ENCODE measurements around the gene NR6A1. TPM values are rescaled to one million over a fixed set of nuclear protein-coding genes. Genes with fewer than 3 reads are reported as not detected.

The NR6A1 gene
- total RNA-seq, 1 experiment from 2014 or later: 0.91 TPM

DNA sequence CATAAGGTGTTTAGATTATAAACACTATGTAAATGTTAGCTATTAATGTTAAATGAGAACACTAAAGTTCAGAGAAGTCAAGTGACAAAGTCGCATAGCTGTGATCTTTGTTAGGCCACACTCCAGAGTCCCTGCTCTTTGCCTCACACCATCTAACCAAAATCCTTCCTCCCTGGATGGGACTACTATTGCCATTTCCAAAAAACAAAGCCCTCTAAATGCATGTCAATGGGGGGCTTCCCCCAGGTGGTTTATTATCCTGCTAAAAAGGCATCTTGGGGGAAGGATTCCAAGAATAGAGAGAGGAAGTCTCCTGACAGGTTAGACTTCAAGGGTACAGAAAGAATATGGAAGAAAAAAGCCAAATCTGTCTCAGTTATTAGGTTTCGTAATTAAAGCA is 10.4 kb downstream of the NR6A1 start:
- no peak for TF ChIP-seq CTCF (IDR thresholded peaks at IDR 0.05; ENCODE audit: unreplicated experiment)
- Mint-ChIP-seq H3K4me1 (ENCODE audit: insufficient read depth, unreplicated experiment) (peaks cover 13% of the 10 kb centered on the region), H3K27me3 (ENCODE audit: insufficient read depth, unreplicated experiment) (no peaks in the 10 kb centered on the region), H3K9me3 (ENCODE audit: unreplicated experiment) (no peaks in the 10 kb centered on the region), H3K36me3 (ENCODE audit: insufficient read depth, unreplicated experiment) (no peaks in the 10 kb centered on the region), H3K4me3 (ENCODE audit: unreplicated experiment) (no peak overlapping the region), H3K27ac (ENCODE audit: low read depth, unreplicated experiment) (no peak overlapping the region)
- ChIA-PET POLR2A (interaction anchor here (1.9 kb wide), 1 partner anchor 10 kb away, joined by 8 read pairs; no protein-coding TSS in a partner anchor), CTCF (interaction anchor here (1.1 to 1.5 kb wide), 2 partner anchors 48 to 144 kb away, joined by 3 read pairs; no protein-coding TSS in a partner anchor)
- DNase-seq (ENCODE audit: unreplicated experiment): no peak
- no TSS peak for BruUV-seq (replicated peaks)
- intact Hi-C loops (cut with micrococcal nuclease): no loop called here

GRCh38 chr9:124759327-124759726 is 11.8 kb downstream of the NR6A1 start:
- Mint-ChIP-seq H3K27ac (ENCODE audit: low read depth, unreplicated experiment) (no peak overlapping the region), H3K36me3 (ENCODE audit: insufficient read depth, unreplicated experiment) (no peaks in the 10 kb centered on the region), H3K4me3 (ENCODE audit: unreplicated experiment) (no peak overlapping the region), H3K4me1 (ENCODE audit: insufficient read depth, unreplicated experiment) (peaks cover 22% of the 10 kb centered on the region), H3K9me3 (ENCODE audit: unreplicated experiment) (no peaks in the 10 kb centered on the region), H3K27me3 (ENCODE audit: insufficient read depth, unreplicated experiment) (no peaks in the 10 kb centered on the region)
- ChIA-PET CTCF (interaction anchor here (1.2 to 2.9 kb wide), 3 partner anchors 48 to 142 kb away, joined by 3 to 11 read pairs (median 10); partner anchors contain the start of gene WDR38), POLR2A (interaction anchor here (1.0 kb wide), 1 partner anchor 11 kb away, joined by 11 read pairs; no protein-coding TSS in a partner anchor)
- TF ChIP-seq CTCF (IDR thresholded peaks at IDR 0.05; ENCODE audit: unreplicated experiment): no peak
- no TSS peak for BruUV-seq (replicated peaks)
- intact Hi-C loops (cut with micrococcal nuclease): no loop called here
- DNase-seq (ENCODE audit: unreplicated experiment): no peak

- no peak for DNase-seq (ENCODE audit: unreplicated experiment)
These were observed 12.4 kb downstream of the NR6A1 start for GRCh38 chr9:124758691-124759090.

DNA sequence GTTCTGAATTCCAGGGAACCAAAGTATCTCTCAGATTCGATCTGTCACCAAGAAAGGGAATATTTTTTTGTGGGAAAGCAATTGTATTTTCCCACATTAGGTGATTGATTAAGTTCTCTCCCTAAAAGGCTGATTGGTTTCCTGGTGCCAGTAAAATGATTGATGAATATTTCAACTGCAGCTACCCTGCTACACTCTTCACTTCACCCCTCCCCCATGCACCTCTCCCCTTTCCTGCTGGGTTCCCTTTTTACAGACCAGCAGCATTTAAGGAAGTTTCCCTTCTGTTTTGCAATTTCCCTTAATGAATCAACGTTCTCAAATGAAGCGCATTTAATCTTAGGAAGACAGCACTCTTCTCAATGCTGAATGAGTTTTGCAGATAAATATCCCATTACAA is 13.1 kb downstream of the NR6A1 start:
- ChIA-PET POLR2A (no interaction called here), CTCF (interaction anchor here (0.6 to 2.9 kb wide), 4 partner anchors 46 to 1851 kb away, joined by 3 to 11 read pairs (median 7); no protein-coding TSS in a partner anchor)
- no peaks in the 10 kb centered on the region for H3K9me3 Mint-ChIP-seq (ENCODE audit: unreplicated experiment)
- intact Hi-C loops (cut with micrococcal nuclease): no loop called here
- no peak overlapping the region for H3K27ac Mint-ChIP-seq (ENCODE audit: low read depth, unreplicated experiment)
- no peak for TF ChIP-seq CTCF (IDR thresholded peaks at IDR 0.05; ENCODE audit: unreplicated experiment)
- H3K36me3 Mint-ChIP-seq (ENCODE audit: insufficient read depth, unreplicated experiment): no peaks in the 10 kb centered on the region
- no TSS peak for BruUV-seq (replicated peaks)
- peaks cover 25% of the 10 kb centered on the region for H3K4me1 Mint-ChIP-seq (ENCODE audit: insufficient read depth, unreplicated experiment)
- no peak for DNase-seq (ENCODE audit: unreplicated experiment)
- H3K4me3 Mint-ChIP-seq (ENCODE audit: unreplicated experiment): no peak overlapping the region
- H3K27me3 Mint-ChIP-seq (ENCODE audit: insufficient read depth, unreplicated experiment): no peaks in the 10 kb centered on the region

More at GRCh38 chr9:124758691-124759090, 12.4 kb downstream of the NR6A1 start:
- TF ChIP-seq CTCF (IDR thresholded peaks at IDR 0.05; ENCODE audit: unreplicated experiment): no peak
- H3K36me3 Mint-ChIP-seq (ENCODE audit: insufficient read depth, unreplicated experiment): no peaks in the 10 kb centered on the region
- H3K27me3 Mint-ChIP-seq (ENCODE audit: insufficient read depth, unreplicated experiment): no peaks in the 10 kb centered on the region
- peaks cover 25% of the 10 kb centered on the region for H3K4me1 Mint-ChIP-seq (ENCODE audit: insufficient read depth, unreplicated experiment)
- CTCF ChIA-PET: interaction anchor here (1.2 to 2.9 kb wide), 3 partner anchors 47 to 141 kb away, joined by 3 to 11 read pairs (median 10); partner anchors contain the start of gene WDR38
- no peak overlapping the region for H3K4me3 Mint-ChIP-seq (ENCODE audit: unreplicated experiment)
- no peaks in the 10 kb centered on the region for H3K9me3 Mint-ChIP-seq (ENCODE audit: unreplicated experiment)
- POLR2A ChIA-PET: interaction anchor here (1.0 kb wide), 1 partner anchor 11 kb away, joined by 11 read pairs; no protein-coding TSS in a partner anchor
- H3K27ac Mint-ChIP-seq (ENCODE audit: low read depth, unreplicated experiment): no peak overlapping the region
- no TSS peak for BruUV-seq (replicated peaks)
- intact Hi-C loops (cut with micrococcal nuclease): no loop called here
